HG02763 (cell line): ENCODE results near the gene MGST2.

Experiments used
- ATAC-seq: cut with Tn5 transposase; IDR thresholded peaks from one replicate; pipeline ENCODE4 v1.9.1; 2021; ENCODE audit warnings: mild to moderate bottlenecking, moderate library complexity; ENCODE audit not compliant: unreplicated experiment

MGST2 gene

DNA sequence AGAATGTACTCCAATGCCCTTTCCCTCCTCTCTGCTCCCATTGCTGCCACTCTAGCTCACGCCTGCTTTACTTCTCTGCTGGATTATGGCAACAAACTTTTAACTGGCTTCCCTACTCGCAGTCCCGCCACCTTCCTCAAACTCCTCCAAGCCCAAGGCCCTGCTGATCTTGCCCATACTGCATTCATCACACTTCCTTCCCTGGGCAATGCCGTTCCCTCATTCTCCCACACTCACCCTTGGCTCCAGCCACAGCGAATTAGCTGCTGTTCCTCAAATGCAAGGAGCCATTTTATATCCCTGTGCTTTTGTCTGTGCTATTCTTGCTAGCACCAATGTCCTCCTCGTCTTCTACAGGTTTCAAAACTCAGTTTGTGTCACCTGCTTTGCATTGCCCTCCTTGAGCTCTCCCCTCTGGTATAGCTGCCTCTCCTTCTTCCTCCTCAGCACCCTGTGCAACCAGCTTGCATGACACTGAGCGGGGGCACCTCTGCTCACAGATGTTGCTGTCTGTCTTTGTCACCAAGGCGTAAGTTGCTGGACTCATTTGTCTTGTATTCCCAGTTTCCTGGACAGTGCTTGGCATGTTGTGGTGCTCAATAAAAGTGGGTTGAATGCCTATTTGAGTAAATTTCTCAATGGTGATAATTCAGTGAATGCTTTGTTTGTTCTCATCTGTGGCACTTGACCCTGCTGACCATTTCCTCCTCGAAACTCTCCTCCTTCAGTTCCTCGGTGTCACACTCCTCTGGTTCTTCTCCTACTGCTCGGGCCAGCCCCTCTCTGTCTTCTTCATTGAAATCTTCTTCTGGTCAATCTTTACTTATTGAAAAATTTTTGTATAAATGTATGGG lies 22.4 kb upstream of the MGST2 start:
- ATAC-seq, result no peak

DNA sequence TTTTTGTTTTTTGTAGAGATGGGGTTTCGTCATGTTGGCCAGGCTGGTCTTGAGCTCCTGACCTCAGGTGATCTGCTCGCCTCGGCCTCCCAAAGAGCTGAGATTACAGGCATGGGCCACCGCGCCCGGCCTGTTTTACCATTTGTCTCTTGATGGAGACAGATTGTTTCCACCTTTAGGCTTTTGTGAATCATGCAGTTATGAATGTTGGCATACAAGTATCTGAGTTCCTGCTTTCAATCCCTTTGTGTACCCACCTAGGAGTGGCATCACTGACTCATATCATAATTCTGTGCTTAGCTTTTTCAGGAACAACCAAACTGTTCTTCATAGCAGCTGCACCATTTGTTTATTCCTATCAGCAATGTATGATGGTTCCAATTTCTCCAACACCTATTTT lies 20.2 kb upstream of the MGST2 start:
- ATAC-seq, result no peak

GRCh38 chr4:139647184-139647583 lies 18.4 kb upstream of the MGST2 start:
- ATAC-seq, result no peak

DNA sequence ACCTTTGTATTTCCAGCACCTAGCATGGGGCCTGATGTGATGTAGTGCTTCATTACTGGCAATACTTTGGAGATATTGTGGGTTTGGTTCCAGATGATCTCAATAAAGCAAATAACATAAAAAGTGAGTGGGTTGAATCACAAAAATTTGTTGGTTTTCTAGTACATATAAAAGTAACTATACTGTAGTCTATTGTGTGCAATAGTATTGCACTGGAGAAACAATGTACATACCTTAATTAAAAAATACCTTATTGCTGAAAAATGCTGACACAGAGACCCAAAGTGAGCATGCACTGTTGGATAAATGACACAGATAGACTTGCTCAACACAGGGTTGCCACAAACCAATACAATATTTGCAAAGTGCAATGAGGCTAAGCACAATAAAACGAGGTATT lies 17.7 kb upstream of the MGST2 start:
- ATAC-seq, result no peak

DNA sequence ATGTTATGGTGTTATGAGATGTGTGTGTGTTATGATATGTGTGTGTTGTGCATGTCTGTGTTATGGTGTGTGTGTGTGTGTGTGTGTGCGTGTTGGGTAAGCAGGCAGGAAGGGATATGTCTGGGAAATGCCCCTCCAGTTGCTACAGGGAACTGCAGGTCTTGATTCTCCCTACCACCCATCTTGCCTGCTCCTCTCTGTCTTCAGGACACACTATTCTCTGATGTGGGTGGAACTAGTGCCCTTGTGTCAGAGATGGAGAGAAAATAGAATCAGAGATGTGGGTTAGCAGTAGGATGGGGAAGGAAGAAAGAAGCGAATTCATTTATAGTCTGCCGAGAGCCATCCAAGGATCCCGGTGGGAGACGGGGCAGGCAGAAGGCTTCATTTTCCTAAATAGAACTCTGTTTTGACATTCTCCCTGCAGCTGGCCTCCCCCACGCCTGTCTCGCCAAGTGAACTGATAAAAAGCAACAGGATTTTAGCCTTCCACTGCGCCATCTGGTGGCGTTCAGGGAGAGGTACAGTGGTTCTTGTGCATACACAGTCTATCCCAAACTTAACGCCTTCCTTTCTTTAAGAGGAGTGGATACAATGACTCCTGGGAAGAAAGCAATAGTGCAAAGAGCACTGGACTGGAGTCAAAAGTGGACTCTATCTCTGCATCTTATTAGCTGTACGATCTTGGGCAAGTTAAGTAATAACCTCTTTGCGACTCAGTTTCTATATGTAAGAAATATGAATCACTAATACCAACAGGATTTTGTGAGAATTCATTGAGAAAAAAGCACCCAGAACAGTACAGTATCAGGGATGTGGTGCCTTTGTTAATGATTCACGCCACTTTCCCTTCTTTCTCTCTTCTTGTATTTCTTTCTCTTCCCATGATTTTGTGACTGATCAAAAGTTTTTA lies 14.1 kb upstream of the MGST2 start:
- peak; percentile 80 for ATAC-seq

DNA sequence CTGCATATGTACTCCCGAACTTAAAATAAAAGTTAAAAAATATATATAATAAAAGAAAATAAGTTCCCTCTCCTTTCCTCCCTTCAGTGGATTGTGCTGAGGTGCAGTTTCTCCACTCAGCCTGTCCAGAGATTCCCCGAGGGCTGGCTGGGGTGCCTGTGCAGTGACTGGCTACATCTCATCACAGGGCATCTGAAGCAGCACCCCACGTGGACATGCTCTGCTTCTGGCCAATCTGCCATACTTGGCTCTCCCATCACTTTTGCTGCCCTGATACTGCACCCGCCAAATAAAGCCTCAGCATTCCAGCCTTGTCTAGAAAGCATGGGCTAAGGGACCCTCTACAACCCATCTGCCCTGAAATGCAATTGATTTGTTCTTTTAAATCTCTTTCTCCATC lies 11.1 kb upstream of the MGST2 start:
- ATAC-seq, result no peak

GRCh38 chr4:139655116-139655515 lies 10.5 kb upstream of the MGST2 start:
- ATAC-seq, result no peak

- peak; percentile 58 for ATAC-seq
Measured at GRCh38 chr4:139656614-139657486, 8.8 kb upstream of the MGST2 start.

DNA sequence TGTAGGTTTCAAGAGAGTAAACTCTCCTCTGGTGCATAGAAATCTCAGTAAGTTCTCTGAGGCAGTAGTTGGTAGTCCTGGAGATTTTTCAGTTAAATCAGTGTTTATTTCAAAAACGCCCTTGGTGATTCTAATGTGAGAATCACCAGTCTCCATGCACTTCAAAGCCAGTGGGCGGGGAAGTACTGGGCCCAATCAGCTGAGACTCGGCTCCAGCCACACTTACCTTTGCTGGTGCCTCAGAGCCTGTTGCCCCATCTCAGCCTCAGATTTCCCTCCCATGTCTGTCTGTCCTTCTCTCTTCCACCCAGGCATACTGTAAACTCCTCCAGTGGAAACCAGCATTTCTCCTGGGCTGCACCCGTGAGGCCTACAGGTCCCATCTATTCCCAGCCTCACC lies 7.4 kb upstream of the MGST2 start:
- ATAC-seq, result no peak

DNA sequence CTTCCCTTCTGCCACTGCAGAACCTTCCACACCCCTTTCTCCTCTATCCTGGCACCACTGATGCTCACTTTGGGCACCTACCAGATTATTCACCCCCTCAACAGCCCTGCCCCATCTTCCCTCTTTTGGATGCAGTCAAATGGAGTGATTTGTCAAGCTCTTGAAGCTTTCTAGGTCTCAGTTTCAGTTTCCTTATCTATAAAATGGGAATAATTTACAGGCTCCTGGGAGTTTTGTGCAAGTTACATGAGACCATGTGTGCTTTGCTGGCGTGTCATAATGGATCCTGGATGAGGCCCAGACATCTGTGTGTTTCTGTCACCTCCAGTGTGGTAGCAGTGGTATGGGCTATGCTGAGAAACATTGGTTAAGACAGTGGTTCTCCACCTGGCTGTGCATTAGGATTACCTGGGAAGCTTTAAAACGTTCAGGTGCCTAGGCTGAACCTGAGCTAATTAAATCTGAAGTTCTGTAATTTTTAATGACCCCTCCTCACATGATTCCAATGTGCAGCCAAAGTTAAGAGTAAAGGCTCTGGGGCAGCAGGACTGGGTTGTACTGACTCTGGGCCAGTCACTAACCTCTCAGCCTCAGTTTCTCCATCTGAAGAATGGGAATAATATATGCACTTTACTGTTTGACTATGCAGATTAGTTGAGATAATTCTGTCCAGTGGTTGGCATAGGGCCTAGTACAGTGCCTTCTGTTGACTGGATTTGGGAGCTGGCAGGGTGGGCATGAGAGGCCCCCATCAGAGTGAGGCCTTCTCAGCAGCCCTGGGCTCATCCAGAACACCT lies 6.8 kb upstream of the MGST2 start:
- no peak for ATAC-seq

GRCh38 chr4:139659735-139660424 lies 5.7 kb upstream of the MGST2 start:
- no peak for ATAC-seq

- ATAC-seq, result no peak
Measured at GRCh38 chr4:139660568-139661043, 5.0 kb upstream of the MGST2 start.

DNA sequence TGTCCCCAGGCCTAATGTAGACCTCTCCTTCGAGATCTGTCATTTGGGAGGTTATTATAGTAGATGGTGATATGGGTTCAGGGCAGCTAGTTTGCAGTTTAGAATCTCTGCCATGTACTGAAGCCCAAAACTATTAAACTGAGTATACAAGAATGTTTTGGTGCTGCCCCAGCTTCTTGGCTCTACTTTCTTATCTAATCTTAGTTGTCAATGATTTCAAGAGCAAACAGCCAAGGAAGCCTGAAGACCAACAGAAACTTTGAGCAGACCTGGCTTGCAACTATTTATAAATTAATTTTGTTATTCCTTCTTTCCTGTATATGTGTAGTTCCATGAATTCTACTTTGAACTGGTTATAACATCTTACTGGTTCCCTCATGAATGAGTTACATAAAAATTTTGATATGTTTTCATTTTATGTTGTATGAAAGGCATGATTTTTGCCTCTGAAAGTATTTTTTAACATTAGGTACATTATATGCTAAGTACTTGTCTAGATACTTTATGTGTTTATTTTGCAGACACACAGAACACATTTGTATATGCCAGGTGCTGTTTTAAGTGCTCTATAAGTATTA lies 2.0 kb upstream of the MGST2 start:
- ATAC-seq, result no peak

GRCh38 chr4:139664442-139664841 lies 1.2 kb upstream of the MGST2 start:
- no peak for ATAC-seq

DNA sequence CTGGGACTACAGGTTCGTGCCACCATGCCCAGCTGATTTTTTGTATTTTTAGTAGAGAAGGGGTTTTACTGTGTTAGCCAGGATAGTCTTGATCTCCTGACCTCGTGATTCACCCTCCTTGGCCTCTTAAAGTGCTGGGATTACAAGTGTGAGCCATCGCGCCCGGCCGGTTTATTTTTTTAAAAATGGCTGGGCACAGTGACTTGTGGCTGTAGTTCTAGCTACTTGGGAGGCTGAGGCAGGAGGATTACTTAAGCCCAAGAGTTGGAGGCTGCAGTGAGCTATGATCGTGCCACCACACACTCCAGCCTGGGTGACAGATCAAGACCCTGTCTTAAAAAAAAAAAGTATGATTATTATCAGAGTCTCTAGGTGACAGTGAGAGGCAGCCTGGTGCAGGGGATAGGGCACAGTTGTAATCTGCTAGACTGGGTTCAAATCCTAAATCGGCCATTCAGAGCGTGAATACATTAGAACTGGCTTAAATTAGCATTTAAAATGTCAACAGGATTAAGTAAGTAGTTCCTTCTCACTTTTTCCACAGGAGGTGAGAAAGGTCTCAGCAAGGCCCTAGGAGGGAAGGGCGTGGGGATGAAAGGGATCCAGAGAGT lies 435 bp upstream of the MGST2 start:
- no peak for ATAC-seq

- ATAC-seq, result no peak
Measured at GRCh38 chr4:139666735-139667281, 1.2 kb downstream of the MGST2 start.

DNA sequence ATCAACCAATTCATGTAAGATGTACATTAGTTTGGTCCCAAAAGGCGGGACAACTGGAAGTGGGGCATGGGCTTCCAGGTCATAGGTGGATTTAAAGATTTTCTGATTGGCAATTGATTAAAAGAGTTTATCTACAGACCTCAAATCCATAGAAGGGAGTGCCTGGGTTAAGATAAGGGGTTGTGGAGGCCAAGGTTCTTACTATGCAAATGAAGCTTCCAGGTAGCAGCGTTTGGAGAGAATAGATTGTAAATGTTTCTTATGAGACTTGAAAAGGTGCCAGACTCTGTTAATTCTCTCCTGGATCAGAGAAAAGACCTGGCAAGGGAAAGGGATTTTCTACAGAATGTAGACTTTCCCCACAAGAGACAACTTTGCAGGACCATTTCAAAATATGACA lies 2.4 kb downstream of the MGST2 start:
- no peak for ATAC-seq

GRCh38 chr4:139668658-139669201 lies 3.1 kb downstream of the MGST2 start:
- no peak for ATAC-seq
